Activated T-cell treated with anti-CD3 and anti-CD28 coated beads, Interleukin-2, amount 50 U/mL, for 48 hours (primary cell): ENCODE data around the gene TTLL11.
"Not testable (repeated sequence)": the region's sequence is repeated elsewhere in the genome, so short reads cannot be mapped to it uniquely, and the experiment has no call there.

Source experiments
- DNase-seq, 2 experiments: peaks; one replicate each; pipeline ENCODE4 v3.0.0-alpha.2; 2020

Gene TTLL11

GRCh38 chr9:122080986-122081385 is 12.1 kb downstream of the TTLL11 start:
- no peak for DNase-seq

GRCh38 chr9:122078557-122078956 is 14.6 kb downstream of the TTLL11 start:
- no peak for DNase-seq

GRCh38 chr9:122076773-122077172 is 16.3 kb downstream of the TTLL11 start:
- DNase-seq, result no peak

GRCh38 chr9:122076117-122076516 is 17.0 kb downstream of the TTLL11 start:
- DNase-seq, result no peak

GRCh38 chr9:122075135-122076030 is 17.7 kb downstream of the TTLL11 start:
- no peak for DNase-seq

GRCh38 chr9:122071715-122072114 is 21.4 kb downstream of the TTLL11 start:
- DNase-seq, result no peak

- DNase-seq, result no peak
Observed at GRCh38 chr9:122070728-122071515, 22.2 kb downstream of the TTLL11 start.

- not testable (repeated sequence) for DNase-seq
Observed at GRCh38 chr9:122066680-122067079, 26.4 kb downstream of the TTLL11 start.

GRCh38 chr9:122065923-122066629 is 27.0 kb downstream of the TTLL11 start:
- DNase-seq, result no peak

- no peak for DNase-seq
Observed at GRCh38 chr9:122060481-122060880, 32.6 kb downstream of the TTLL11 start.

- no peak for DNase-seq
Observed at GRCh38 chr9:122059955-122060324, 33.2 kb downstream of the TTLL11 start.

GRCh38 chr9:122059214-122059954 is 33.7 kb downstream of the TTLL11 start:
- DNase-seq, result no peak

GRCh38 chr9:122058709-122059108 is 34.4 kb downstream of the TTLL11 start:
- DNase-seq, result no peak

- DNase-seq, result no peak
Observed at GRCh38 chr9:122058051-122058450, 35.1 kb downstream of the TTLL11 start.

GRCh38 chr9:122057211-122057610 is 35.9 kb downstream of the TTLL11 start:
- no peak for DNase-seq

- DNase-seq, result no peak
Observed at GRCh38 chr9:122056484-122056883, 36.6 kb downstream of the TTLL11 start.

- no peak for DNase-seq
Observed at GRCh38 chr9:122055701-122056100, 37.4 kb downstream of the TTLL11 start.

GRCh38 chr9:122053567-122054350 is 39.3 kb downstream of the TTLL11 start:
- no peak for DNase-seq

- no peak for DNase-seq
Observed at GRCh38 chr9:122053064-122053463, 40.0 kb downstream of the TTLL11 start.

- peak; percentile 82 to 83 for DNase-seq
Observed at GRCh38 chr9:122051351-122052321, 41.5 kb downstream of the TTLL11 start.

GRCh38 chr9:122050167-122050566 is 42.9 kb downstream of the TTLL11 start:
- no peak for DNase-seq
